Neural progenitor cell (in vitro differentiated cells): ENCODE measurements around the gene NPFFR2.

Source experiments
- CTCF ChIP-seq: fragments of 200-600 bp; sonication (generic); IDR thresholded peaks from 2 replicates; pipeline ENCODE4 v1.5.1; 2017; ENCODE audit warnings: antibody characterized with exemption, mild to moderate bottlenecking
- EZH2 ChIP-seq: fragments of 200-600 bp; sonication (generic); IDR thresholded peaks from 2 replicates; pipeline ENCODE4 v1.6.1; 2017; ENCODE audit warnings: antibody characterized with exemption, mild to moderate bottlenecking, moderate library complexity
- EZH2phosphoT487 ChIP-seq: fragments of 200-600 bp; sonication (generic); IDR thresholded peaks from 2 replicates; pipeline ENCODE4 v1.6.1; 2017; ENCODE audit warnings: antibody characterized with exemption

- TF ChIP-seq CTCF (no peak), EZH2 (no peak), EZH2phosphoT487 (no peak)
These were observed 39.1 kb upstream of the NPFFR2 start for GRCh38 chr4:71992571-71993312.
